ENCODE results near the gene LLCFC1. TPM values are rescaled to one million over a fixed set of nuclear protein-coding genes. Genes with fewer than 3 reads are reported as not detected.

LLCFC1 gene
- polyA plus RNA-seq, 1 of the 3 experiments (the other 2 are of a cell fraction) = not detected

GRCh38 chr7:142896151-142896550, 43.1 kb upstream of the LLCFC1 start:
- H3K79me2 ChIP-seq (ENCODE audit: insufficient read depth) = no peaks in the 10 kb centered on the region
- TF ChIP-seq GABPA (IDR thresholded peaks at IDR 0.05; ENCODE audit: low read depth) (no peak), NFIC (IDR thresholded peaks at IDR 0.05; ENCODE audit: borderline replicate concordance) (no peak), RCOR1 (IDR thresholded peaks at IDR 0.05; ENCODE audit: low read length) (no peak), PBX3 (IDR thresholded peaks at IDR 0.05) (no peak), FOXJ3 (CRISPR knock-in tag; IDR thresholded peaks at IDR 0.05) (no peak), SIN3A (IDR thresholded peaks at IDR 0.05; ENCODE audit: borderline replicate concordance, low read depth, low read length) (no peak), CHD2 (IDR thresholded peaks at IDR 0.05; ENCODE audit: low read length, partially characterized antibody) (no peak)
- H2AFZ ChIP-seq (ENCODE audit: low read depth) = no peak overlapping the region
- peaks cover 43% of the 10 kb centered on the region for H3K27me3 ChIP-seq (ENCODE audit: insufficient read depth)
- no peak for DNase-seq
- H3K4me2 ChIP-seq = no peak overlapping the region
- H3K9me2 ChIP-seq = no peaks in the 10 kb centered on the region
- 25% methylated on average over 3 of the region's 3 CpGs for WGBS (ENCODE audit: low lambda C conversion rate)
- H3F3A ChIP-seq (replicated peaks; ENCODE audit: insufficient read depth) = no peaks in the 10 kb centered on the region
- ChIA-PET CTCF (interaction anchor here (1.2 to 2.9 kb wide), 3 partner anchors 14 to 112 kb away, joined by 3 to 15 read pairs (median 4); no protein-coding TSS in a partner anchor), POLR2A (no interaction called here)
- no peaks in the 10 kb centered on the region for H4K20me1 ChIP-seq (ENCODE audit: insufficient read depth)
- H3K27ac ChIP-seq (ENCODE audit: low read depth in 2 of 2, low read length in 1 of 2) = no peak overlapping the region
- H3K9me3 ChIP-seq = no peaks in the 10 kb centered on the region
- H3K4me1 ChIP-seq (ENCODE audit: control insufficient read depth in 1 of 2, insufficient read depth in 2 of 2, low read depth in 1 of 2, low read length in 1 of 2) = no peaks in the 10 kb centered on the region
- H3K9ac ChIP-seq = no peak overlapping the region
- H3K36me3 ChIP-seq (replicated peaks in 1 of 2; ENCODE audit: control insufficient read depth in 1 of 2, insufficient read depth in 2 of 2, low read length in 1 of 2) = no peaks in the 10 kb centered on the region
- no peak overlapping the region for H3K4me3 ChIP-seq (ENCODE audit: low read depth in 2 of 2, low read length in 1 of 2)

GRCh38 chr7:142896741-142897379, 42.4 kb upstream of the LLCFC1 start:
- ChIA-PET CTCF (interaction anchor here (0.5 to 2.9 kb wide), 3 partner anchors 16 to 111 kb away, joined by 3 to 15 read pairs (median 3); no protein-coding TSS in a partner anchor), POLR2A (no interaction called here)
- H3K27ac ChIP-seq (ENCODE audit: low read depth in 2 of 2, low read length in 1 of 2) = no peak overlapping the region
- H3K9me2 ChIP-seq = no peaks in the 10 kb centered on the region
- H3K4me1 ChIP-seq (ENCODE audit: control insufficient read depth in 1 of 2, insufficient read depth in 2 of 2, low read depth in 1 of 2, low read length in 1 of 2) = no peaks in the 10 kb centered on the region
- no peak for TF ChIP-seq EZH2phosphoT487 (IDR thresholded peaks at IDR 0.05; ENCODE audit: borderline replicate concordance, low read depth)
- TF ChIP-seq TEAD4 (IDR thresholded peaks at IDR 0.05; ENCODE audit: borderline replicate concordance, insufficient read depth) = no peak
- no peak overlapping the region for H3K9ac ChIP-seq
- peaks cover 43% of the 10 kb centered on the region for H3K27me3 ChIP-seq (ENCODE audit: insufficient read depth)
- H3F3A ChIP-seq (replicated peaks; ENCODE audit: insufficient read depth) = no peaks in the 10 kb centered on the region
- no peaks in the 10 kb centered on the region for H3K79me2 ChIP-seq (ENCODE audit: insufficient read depth)
- no peak overlapping the region for H2AFZ ChIP-seq (ENCODE audit: low read depth)
- no peaks in the 10 kb centered on the region for H3K36me3 ChIP-seq (replicated peaks in 1 of 2; ENCODE audit: control insufficient read depth in 1 of 2, insufficient read depth in 2 of 2, low read length in 1 of 2)
- H3K9me3 ChIP-seq = no peaks in the 10 kb centered on the region
- H4K20me1 ChIP-seq (ENCODE audit: insufficient read depth) = no peaks in the 10 kb centered on the region
- no peak overlapping the region for H3K4me3 ChIP-seq (ENCODE audit: low read depth in 2 of 2, low read length in 1 of 2)
- 23% methylated on average over 3 of the region's 3 CpGs for WGBS (ENCODE audit: low lambda C conversion rate)
- H3K4me2 ChIP-seq = no peak overlapping the region
- no peak for DNase-seq

GRCh38 chr7:142897691-142898090, 41.6 kb upstream of the LLCFC1 start:
- no peaks in the 10 kb centered on the region for H3K4me1 ChIP-seq (ENCODE audit: control insufficient read depth in 1 of 2, insufficient read depth in 2 of 2, low read depth in 1 of 2, low read length in 1 of 2)
- no peaks in the 10 kb centered on the region for H4K20me1 ChIP-seq (ENCODE audit: insufficient read depth)
- ChIA-PET CTCF (interaction anchor here (0.5 to 3.3 kb wide), 2 partner anchors 17 to 58 kb away, joined by 3 to 17 read pairs; no protein-coding TSS in a partner anchor), POLR2A (no interaction called here)
- H3K36me3 ChIP-seq (replicated peaks in 1 of 2; ENCODE audit: control insufficient read depth in 1 of 2, insufficient read depth in 2 of 2, low read length in 1 of 2) = no peaks in the 10 kb centered on the region
- no peak overlapping the region for H3K9ac ChIP-seq
- no peak overlapping the region for H3K4me2 ChIP-seq
- no peak overlapping the region for H3K27ac ChIP-seq (ENCODE audit: low read depth in 2 of 2, low read length in 1 of 2)
- TF ChIP-seq RXRA (IDR thresholded peaks at IDR 0.05; ENCODE audit: borderline replicate concordance, low read depth) (no peak), TCF12 (IDR thresholded peaks at IDR 0.05) (no peak), EP300 (IDR thresholded peaks at IDR 0.05; ENCODE audit: borderline replicate concordance in 1 of 2, low read depth in 1 of 2, low read length in 1 of 2) (no peak), ZBTB33 (IDR thresholded peaks at IDR 0.05; ENCODE audit: borderline replicate concordance, low read depth) (no peak), USF2 (IDR thresholded peaks at IDR 0.05; ENCODE audit: borderline replicate concordance, low read depth, low read length) (no peak), SIN3A (IDR thresholded peaks at IDR 0.05; ENCODE audit: borderline replicate concordance, low read depth, low read length) (no peak), CHD2 (IDR thresholded peaks at IDR 0.05; ENCODE audit: low read length, partially characterized antibody) (no peak), TAF1 (IDR thresholded peaks at IDR 0.05; ENCODE audit: borderline replicate concordance, low read depth, low read length) (no peak), TEAD4 (IDR thresholded peaks at IDR 0.05; ENCODE audit: borderline replicate concordance, insufficient read depth) (no peak)
- no peaks in the 10 kb centered on the region for H3K9me3 ChIP-seq
- DNase-seq = no peak
- 14% methylated on average over 7 of the region's 7 CpGs for WGBS (ENCODE audit: low lambda C conversion rate)
- H3F3A ChIP-seq (replicated peaks; ENCODE audit: insufficient read depth) = no peaks in the 10 kb centered on the region
- H2AFZ ChIP-seq (ENCODE audit: low read depth) = no peak overlapping the region
- H3K9me2 ChIP-seq = no peaks in the 10 kb centered on the region
- no peaks in the 10 kb centered on the region for H3K79me2 ChIP-seq (ENCODE audit: insufficient read depth)
- H3K4me3 ChIP-seq (ENCODE audit: low read depth in 2 of 2, low read length in 1 of 2) = no peak overlapping the region
- H3K27me3 ChIP-seq (ENCODE audit: insufficient read depth) = peaks cover 43% of the 10 kb centered on the region
